ENCODE results near the gene PTPRM.
"Not testable (repeated sequence)": the region's sequence is repeated elsewhere in the genome, so short reads cannot be mapped to it uniquely, and the experiment has no call there.

DNA sequence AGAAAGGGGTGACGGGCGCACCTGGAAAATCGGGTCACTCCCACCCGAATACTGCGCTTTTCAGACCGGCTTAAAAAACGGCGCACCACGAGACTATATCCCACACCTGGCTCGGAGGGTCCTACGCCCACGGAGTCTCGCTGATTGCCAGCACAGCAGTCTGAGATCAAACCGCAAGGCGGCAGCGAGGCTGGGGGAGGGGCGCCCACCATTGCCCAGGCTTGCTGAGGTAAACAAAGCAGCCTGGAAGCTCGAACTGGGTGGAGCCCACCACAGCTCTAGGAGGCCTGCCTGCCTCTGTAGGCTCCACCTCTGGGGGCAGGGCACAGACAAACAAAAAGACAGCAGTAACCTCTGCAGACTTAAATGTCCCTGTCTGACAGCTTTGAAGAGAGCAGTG is 399.6 kb downstream of the PTPRM start:
- TF ChIP-seq, protein P1, sequence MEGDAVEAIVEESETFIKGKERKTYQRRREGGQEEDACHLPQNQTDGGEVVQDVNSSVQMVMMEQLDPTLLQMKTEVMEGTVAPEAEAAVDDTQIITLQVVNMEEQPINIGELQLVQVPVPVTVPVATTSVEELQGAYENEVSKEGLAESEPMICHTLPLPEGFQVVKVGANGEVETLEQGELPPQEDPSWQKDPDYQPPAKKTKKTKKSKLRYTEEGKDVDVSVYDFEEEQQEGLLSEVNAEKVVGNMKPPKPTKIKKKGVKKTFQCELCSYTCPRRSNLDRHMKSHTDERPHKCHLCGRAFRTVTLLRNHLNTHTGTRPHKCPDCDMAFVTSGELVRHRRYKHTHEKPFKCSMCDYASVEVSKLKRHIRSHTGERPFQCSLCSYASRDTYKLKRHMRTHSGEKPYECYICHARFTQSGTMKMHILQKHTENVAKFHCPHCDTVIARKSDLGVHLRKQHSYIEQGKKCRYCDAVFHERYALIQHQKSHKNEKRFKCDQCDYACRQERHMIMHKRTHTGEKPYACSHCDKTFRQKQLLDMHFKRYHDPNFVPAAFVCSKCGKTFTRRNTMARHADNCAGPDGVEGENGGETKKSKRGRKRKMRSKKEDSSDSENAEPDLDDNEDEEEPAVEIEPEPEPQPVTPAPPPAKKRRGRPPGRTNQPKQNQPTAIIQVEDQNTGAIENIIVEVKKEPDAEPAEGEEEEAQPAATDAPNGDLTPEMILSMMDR (IDR thresholded peaks at IDR 0.05; ENCODE audit: insufficient read depth, low read length, poor library complexity, severe bottlenecking) = not testable (repeated sequence)
- not testable (repeated sequence) for TF ChIP-seq EZH2phosphoT487 (conservative IDR thresholded peaks at IDR 0.05; ENCODE audit: low read length)

Data from SU-DHL-6 (cell line).